NCI-H1694 treated with DMSO at 0.1 percent for 48 hours (cell line): ENCODE measurements around the gene FGD5.
"Not testable (repeated sequence)": the region's sequence is repeated elsewhere in the genome, so short reads cannot be mapped to it uniquely, and the experiment has no call there.

Source experiments
- DNase-seq: peaks from one replicate; lab custom pipeline; 2025; lab: John Stamatoyannopoulos, UW

The FGD5 gene

GRCh38 chr3:14808025-14808424 lies 10.7 kb upstream of the FGD5 start:
- no peak for DNase-seq

- no peak for DNase-seq
These were observed 10.1 kb upstream of the FGD5 start for GRCh38 chr3:14808502-14809266.

- not testable (repeated sequence) for DNase-seq
These were observed 9.2 kb upstream of the FGD5 start for GRCh38 chr3:14809611-14810010.

- no peak for DNase-seq
These were observed 8.5 kb upstream of the FGD5 start for GRCh38 chr3:14810070-14810791.

GRCh38 chr3:14810801-14811661 lies 7.7 kb upstream of the FGD5 start:
- DNase-seq, result no peak

- no peak for DNase-seq
These were observed 7.1 kb upstream of the FGD5 start for GRCh38 chr3:14811684-14812083.

- no peak for DNase-seq
These were observed 6.5 kb upstream of the FGD5 start for GRCh38 chr3:14812196-14812790.

GRCh38 chr3:14814411-14814871 lies 4.3 kb upstream of the FGD5 start:
- no peak for DNase-seq

GRCh38 chr3:14816359-14816758 lies 2.4 kb upstream of the FGD5 start:
- no peak for DNase-seq

GRCh38 chr3:14819671-14820070 lies 909 bp downstream of the FGD5 start:
- no peak for DNase-seq

- DNase-seq, result no peak
These were observed 1.4 kb downstream of the FGD5 start for GRCh38 chr3:14820156-14820555.

GRCh38 chr3:14821151-14821550 lies 2.4 kb downstream of the FGD5 start:
- no peak for DNase-seq

- no peak for DNase-seq
These were observed 3.4 kb downstream of the FGD5 start for GRCh38 chr3:14822134-14822533.

- DNase-seq, result no peak
These were observed 4.1 kb downstream of the FGD5 start for GRCh38 chr3:14822670-14823390.

- no peak for DNase-seq
These were observed 4.6 kb downstream of the FGD5 start for GRCh38 chr3:14823393-14823792.

- DNase-seq, result no peak
These were observed 5.3 kb downstream of the FGD5 start for GRCh38 chr3:14823910-14824629.

- DNase-seq, result no peak
These were observed 5.9 kb downstream of the FGD5 start for GRCh38 chr3:14824646-14825045.

GRCh38 chr3:14826069-14826468 lies 7.3 kb downstream of the FGD5 start:
- no peak for DNase-seq

GRCh38 chr3:14827776-14828175 lies 9.0 kb downstream of the FGD5 start:
- no peak for DNase-seq

- no peak for DNase-seq
These were observed 11.0 kb downstream of the FGD5 start for GRCh38 chr3:14829811-14830210.
